Measurements from ENCODE around the gene PCIF1. TPM values are rescaled to one million over a fixed set of nuclear protein-coding genes. Genes with fewer than 3 reads are reported as not detected.

PCIF1 gene
- total RNA-seq, 1 experiment from 2014 or later = 18.4 TPM

DNA sequence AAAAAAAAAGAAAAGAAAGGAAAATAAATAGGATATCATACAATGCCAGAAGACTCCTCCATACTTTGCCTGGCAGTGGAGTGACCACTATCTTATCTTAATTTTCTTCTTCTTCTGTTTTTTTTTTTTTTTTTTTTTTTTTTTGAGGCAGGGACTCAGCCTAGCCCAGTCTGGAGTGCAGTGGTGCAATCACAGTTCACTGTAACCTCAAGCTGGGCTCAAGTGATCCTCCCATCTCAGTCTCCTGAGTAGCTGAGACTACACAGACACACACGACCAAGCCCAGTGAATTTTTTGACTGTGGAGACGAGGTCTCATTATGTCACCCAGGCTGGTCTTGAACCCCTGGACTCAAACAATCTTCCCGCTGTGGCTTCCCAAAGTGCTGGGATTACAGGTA is 57.1 kb downstream of the PCIF1 start:
- H3K9ac ChIP-seq (ENCODE audit: low read length) = no peak overlapping the region
- ChIA-PET POLR2A (ENCODE audit: unreplicated experiment) (no interaction called here), CTCF (interaction anchor here (0.7 kb wide), 1 partner anchor 21 kb away, joined by 6 read pairs; no protein-coding TSS in a partner anchor)
- H2AFZ ChIP-seq (ENCODE audit: low read length) = no peak overlapping the region
- ATAC-seq (no peak), DNase-seq (no peak)
- no TSS peak for BruUV-seq (replicated peaks)
- H4K20me1 ChIP-seq (ENCODE audit: low read length) = no peaks in the 10 kb centered on the region
- TF ChIP-seq, protein P1, sequence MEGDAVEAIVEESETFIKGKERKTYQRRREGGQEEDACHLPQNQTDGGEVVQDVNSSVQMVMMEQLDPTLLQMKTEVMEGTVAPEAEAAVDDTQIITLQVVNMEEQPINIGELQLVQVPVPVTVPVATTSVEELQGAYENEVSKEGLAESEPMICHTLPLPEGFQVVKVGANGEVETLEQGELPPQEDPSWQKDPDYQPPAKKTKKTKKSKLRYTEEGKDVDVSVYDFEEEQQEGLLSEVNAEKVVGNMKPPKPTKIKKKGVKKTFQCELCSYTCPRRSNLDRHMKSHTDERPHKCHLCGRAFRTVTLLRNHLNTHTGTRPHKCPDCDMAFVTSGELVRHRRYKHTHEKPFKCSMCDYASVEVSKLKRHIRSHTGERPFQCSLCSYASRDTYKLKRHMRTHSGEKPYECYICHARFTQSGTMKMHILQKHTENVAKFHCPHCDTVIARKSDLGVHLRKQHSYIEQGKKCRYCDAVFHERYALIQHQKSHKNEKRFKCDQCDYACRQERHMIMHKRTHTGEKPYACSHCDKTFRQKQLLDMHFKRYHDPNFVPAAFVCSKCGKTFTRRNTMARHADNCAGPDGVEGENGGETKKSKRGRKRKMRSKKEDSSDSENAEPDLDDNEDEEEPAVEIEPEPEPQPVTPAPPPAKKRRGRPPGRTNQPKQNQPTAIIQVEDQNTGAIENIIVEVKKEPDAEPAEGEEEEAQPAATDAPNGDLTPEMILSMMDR (conservative IDR thresholded peaks at IDR 0.05; ENCODE audit: low read depth, low read length) = no peak
- TF ChIP-seq EZH2 (IDR thresholded peaks at IDR 0.05; ENCODE audit: low read length, unreplicated experiment) (no peak), EZH2phosphoT487 (IDR thresholded peaks at IDR 0.05; ENCODE audit: borderline replicate concordance, low read length) (no peak)
- no peaks in the 10 kb centered on the region for H3K27me3 ChIP-seq (ENCODE audit: low read length)
- H3K4me1 ChIP-seq (ENCODE audit: insufficient read depth, low read length) = peaks cover 33% of the 10 kb centered on the region
- intact Hi-C loops (cut with micrococcal nuclease) = no loop called here
- H3K79me2 ChIP-seq (ENCODE audit: low read length) = no peaks in the 10 kb centered on the region
- H3K36me3 ChIP-seq (ENCODE audit: low read depth, low read length) = no peaks in the 10 kb centered on the region
- H3F3A ChIP-seq (ENCODE audit: low read length, unreplicated experiment) = no peaks in the 10 kb centered on the region
- H3K4me3 ChIP-seq (ENCODE audit: low read length) = no peak overlapping the region
- no peak overlapping the region for H3K4me2 ChIP-seq (ENCODE audit: low read length)
- no peaks in the 10 kb centered on the region for H3K9me3 ChIP-seq (ENCODE audit: low read length)
- no peak overlapping the region for H3K27ac ChIP-seq (ENCODE audit: low read length)
- no peaks in the 10 kb centered on the region for H3K9me2 ChIP-seq (replicated peaks; ENCODE audit: low read length)

DNA sequence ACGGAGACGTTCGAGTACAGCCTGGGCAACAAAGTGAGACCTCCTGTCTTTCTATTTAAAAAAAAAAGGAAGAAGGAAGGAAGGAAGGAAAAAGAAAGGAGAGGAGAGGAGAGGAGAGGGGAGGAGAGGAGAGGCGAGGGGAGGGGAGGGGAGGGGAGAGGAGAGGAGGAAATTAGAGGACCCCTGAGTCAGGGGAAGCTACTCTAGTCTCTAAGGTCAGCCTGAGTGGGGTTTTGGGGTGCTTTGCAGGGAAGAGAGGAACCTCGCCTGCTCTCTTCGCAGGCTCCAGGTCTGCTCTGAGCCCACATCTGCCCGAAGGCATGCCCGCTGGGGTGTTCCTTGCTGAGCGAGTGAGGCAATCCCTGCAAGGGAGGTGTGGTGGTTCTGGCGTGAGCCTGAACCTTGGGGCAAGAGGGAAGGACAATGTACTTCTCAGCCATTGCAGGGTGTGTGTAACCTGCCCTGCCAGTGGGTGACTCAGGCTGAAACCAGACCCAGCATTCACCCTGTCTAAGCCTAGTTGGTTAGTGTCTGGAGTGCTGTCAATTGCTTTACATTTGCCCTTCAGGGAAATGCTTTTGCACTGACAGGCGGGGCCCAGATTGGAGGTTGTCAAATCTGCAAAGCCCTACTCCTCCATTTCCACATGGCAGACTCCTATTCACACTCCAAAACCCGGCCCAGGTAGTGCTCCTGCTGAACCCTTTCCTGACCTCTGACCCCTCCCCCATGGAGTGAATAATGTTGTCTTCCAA is 58.9 kb downstream of the PCIF1 start:
- H3K9me2 ChIP-seq (replicated peaks; ENCODE audit: low read length) = no peaks in the 10 kb centered on the region
- no peak overlapping the region for H3K4me3 ChIP-seq (ENCODE audit: low read length)
- H3K79me2 ChIP-seq (ENCODE audit: low read length) = no peaks in the 10 kb centered on the region
- no peaks in the 10 kb centered on the region for H3F3A ChIP-seq (ENCODE audit: low read length, unreplicated experiment)
- no TSS peak for BruUV-seq (replicated peaks)
- H3K36me3 ChIP-seq (ENCODE audit: low read depth, low read length) = no peaks in the 10 kb centered on the region
- H3K27me3 ChIP-seq (ENCODE audit: low read length) = no peaks in the 10 kb centered on the region
- ATAC-seq = peak; percentile 96
- TF ChIP-seq EZH2 (IDR thresholded peaks at IDR 0.05; ENCODE audit: low read length, unreplicated experiment) = no peak
- TF ChIP-seq, protein P1 (conservative IDR thresholded peaks at IDR 0.05; ENCODE audit: low read depth, low read length) = no peak
- TF ChIP-seq EZH2phosphoT487 (IDR thresholded peaks at IDR 0.05; ENCODE audit: borderline replicate concordance, low read length) = no peak
- peak overlapping the region; percentile 64 for H3K4me2 ChIP-seq (ENCODE audit: low read length)
- 0 out of 2 replicates have a peak overlapping the region, but pooled peaks have one; percentile 19 for H2AFZ ChIP-seq (ENCODE audit: low read length)
- intact Hi-C loops (cut with micrococcal nuclease) = no loop called here
- H3K27ac ChIP-seq (ENCODE audit: low read length) = peak overlapping the region; percentile 84
- POLR2A ChIA-PET (ENCODE audit: unreplicated experiment) = no interaction called here
- H3K9ac ChIP-seq (ENCODE audit: low read length) = peak overlapping the region; percentile 20; the same call in 1 of the 2 replicates
- H3K4me1 ChIP-seq (ENCODE audit: insufficient read depth, low read length) = peaks cover 33% of the 10 kb centered on the region
- no peaks in the 10 kb centered on the region for H4K20me1 ChIP-seq (ENCODE audit: low read length)
- CTCF ChIA-PET = no interaction called here
- no peaks in the 10 kb centered on the region for H3K9me3 ChIP-seq (ENCODE audit: low read length)
- DNase-seq = peak; percentile 99

Data from PC-3 (cell line).